Urothelium cell line (cell line): ENCODE data around the gene DLX5.
"Not testable (repeated sequence)": the region's sequence is repeated elsewhere in the genome, so short reads cannot be mapped to it uniquely, and the experiment has no call there.

Experiments used
- DNase-seq: peaks from one replicate; pipeline ENCODE4 v3.0.0; 2011; ENCODE audit warnings: low spot score, mixed read lengths
- FAIRE-seq: peaks from 2 replicates; lab custom pipeline; 2011; peaks lifted over from hg19 to GRCh38; lab: Jason Lieb, UNC

The DLX5 gene

DNA sequence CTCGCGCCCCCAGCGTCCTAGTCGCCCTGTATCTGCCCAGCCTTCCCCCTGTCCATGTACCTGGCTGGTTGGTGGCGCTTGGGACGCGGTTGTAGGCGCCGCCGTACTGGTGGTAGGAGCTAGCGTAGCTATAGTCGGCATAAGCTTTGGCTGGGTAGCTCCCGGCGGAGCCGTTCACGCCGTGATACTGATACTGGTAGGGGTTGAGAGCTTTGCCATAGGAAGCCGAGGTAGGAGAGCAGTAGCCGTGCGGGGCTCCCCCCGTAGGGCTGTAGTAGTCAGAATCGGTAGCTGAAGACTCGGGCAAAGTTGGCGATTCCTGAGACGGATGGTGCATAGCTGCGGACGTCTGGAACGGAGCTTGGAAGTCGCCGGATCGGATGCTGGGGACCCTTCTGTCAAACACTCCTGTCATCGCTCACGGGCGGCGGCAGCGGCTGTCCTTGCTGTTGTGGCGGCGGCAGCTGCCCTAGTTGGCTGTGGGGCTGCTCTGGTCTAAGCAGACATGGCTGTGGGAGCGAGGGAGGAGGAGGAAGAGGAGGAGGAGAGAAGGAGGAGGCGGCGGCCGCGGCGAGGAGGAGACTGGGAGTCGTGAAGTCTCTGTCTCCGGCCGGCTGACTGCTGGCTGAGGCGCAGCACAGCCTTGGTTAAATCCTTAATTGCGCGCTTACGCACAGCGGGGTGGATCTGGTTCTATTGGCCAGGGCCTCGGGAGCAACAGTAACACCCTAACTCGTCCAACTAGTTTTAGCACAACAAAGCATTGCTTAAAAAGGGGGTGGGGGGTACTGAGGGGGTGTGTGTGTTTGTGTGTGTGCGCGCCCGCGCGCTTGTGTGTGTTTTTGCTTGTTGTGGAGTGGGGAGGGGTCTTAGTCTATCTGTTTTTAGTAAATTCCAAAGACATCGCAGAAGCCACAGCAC lies at the start of gene DLX5:
Gene DLX5, minus strand, starts transcription at position 623 of the 921 bp plus-strand sequence. Its CDS starts 208 bp downstream, at position 415.
- DNase-seq (no peak), FAIRE-seq (no peak)

DNA sequence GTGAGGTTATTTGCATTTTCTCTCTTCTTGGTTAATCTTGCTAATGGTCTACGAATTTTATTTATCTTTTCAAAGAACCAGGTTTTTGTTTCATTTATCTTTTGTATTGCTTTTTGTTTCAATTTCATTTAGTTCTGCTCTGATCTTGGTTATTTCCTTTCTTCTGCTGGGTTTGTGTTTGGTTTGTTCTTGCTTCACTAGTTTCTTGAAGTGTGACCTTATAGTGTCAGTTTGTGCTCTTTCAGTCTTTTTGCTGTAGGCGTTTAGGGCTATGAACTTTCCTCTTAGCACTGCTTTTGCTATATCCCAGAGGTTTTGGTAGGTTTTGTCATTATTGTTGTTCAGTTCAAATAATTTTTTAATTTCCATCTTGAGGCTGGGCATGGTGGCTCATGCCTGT lies 47.4 kb upstream of the DLX5 start:
- DNase-seq, FAIRE-seq: not testable (repeated sequence)

DNA sequence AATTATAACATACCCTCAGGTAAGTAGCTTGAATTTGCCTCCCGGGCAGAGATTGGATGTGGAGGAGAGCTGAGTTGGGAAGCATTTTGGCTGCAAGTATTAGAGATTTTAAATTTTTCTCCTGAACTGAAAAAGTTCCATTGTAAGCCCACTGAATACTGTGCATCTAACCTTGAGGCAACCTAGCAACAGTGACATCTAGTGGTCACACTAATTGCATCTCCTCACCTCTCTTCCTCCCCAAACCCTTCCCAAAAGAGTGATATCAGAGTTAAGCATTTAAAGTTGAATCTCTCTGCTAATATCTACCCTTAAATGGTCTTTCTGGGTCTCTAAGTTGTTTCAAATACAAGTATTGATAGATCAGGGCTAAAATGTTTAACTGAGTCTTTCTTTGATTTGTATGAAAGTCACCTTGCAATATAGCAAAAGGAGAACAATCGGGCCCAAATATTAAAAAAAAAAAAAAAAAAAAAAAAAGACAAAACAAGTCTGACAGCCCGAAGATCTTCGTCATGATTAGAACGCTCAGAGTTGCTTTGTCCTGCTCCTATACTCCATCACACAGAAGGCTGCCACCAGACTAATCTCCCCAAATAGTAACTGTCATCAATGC lies 40.4 kb upstream of the DLX5 start:
- DNase-seq (peak; percentile 74), FAIRE-seq (peak; percentile 59)

DNA sequence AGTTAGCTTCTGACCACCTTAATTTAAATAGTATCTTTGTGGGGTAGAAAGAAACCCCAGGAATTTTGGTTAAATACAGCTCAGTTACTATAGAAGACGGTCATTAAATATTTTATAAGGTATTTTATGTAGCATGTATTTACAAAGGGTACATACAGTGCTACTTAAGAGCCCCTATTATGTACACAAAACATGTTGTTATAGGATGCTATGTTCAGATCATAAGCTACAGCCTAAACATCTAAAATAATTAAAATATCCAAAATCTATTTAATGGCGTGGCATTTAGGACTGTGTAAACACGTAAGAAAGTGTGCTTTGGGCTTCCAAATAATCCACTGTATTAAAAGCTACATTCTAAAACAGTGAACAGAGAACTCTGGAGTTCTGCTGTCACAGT lies 39.4 kb upstream of the DLX5 start:
- FAIRE-seq (no peak), DNase-seq (no peak)

DNA sequence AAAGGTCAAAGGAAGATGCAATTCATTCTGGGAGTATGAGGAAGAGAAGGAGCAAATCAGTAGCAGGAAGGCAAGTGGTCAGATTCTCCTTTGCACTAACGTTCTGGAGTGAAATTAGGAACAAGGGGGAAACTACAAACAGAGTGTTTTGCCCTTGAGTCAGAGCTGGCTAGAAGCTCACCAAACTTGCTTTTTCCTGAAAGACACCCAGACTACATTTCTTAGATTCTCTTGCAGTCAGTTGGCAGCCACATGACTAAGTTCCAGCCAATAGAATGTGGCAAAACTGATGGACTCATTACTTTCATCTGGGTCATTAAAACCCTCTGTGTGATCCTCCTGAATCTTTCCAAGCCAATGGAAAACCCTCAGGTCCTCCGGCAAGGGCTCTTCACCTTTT lies 18.6 kb upstream of the DLX5 start:
- no peak for FAIRE-seq
- DNase-seq = no peak

DNA sequence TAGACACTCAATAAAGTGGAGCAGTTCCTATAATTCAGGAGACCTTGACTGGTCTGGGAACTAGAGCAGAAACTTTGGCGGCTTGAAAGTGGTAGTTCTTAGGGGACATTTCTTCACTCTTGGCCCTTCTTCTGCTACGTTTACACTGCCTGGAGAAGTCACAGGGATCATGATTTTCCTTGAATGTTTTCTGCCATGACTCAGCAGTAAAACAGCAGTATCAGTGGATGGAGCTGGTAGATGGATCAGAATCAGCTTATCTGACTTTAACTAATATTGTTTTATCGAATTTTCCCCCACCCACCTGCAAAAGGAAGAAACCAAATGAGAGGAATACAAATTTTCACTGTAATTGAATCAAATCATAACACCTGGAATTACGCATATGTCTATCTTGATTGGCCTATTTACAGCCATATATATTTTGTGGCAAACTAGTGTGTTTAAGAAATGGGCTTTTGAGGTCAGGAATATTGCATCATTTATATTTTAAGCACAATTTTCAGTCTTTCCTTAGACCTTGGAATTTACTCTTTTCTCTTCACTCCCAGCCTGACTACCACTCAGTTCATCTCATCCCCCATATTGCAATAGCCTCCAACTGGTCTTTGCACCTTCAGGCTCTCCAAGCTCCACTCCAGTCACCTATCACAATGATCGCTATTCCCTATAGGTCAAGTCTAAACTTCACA lies 14.9 kb upstream of the DLX5 start:
- DNase-seq = no peak
- no peak for FAIRE-seq

DNA sequence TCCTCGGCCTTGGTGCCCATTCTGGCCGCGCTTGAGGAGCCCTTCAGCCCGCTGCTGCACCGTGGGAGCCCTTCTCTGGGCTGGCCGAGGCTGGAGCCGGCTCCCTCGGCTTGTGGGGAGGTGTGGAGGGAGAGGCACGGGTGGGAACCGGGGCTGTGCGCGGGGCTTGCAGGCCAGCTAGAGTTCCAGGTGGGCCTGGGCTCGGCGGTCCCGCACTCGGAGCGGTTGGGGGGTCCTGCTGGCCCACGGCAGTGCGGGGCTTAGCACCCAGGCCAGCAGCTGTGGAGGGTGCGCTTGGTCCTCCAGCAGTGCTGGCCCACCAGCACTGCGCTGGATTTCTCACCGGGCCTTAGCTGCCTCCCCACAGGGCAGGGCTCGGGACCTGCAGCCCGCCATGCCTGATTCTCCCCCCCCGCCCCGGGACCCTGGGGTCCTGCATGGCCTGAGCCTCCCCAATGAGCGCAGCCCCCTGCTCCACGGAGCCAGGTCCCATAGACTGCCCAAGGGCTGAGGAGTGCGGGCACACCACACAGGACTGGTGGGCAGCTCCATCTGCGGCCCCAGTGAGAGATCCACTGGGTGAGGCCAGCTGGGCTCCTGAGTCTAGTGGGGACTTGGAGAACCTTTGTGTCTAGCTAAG lies 9.7 kb upstream of the DLX5 start:
- not testable (repeated sequence) for DNase-seq, FAIRE-seq

DNA sequence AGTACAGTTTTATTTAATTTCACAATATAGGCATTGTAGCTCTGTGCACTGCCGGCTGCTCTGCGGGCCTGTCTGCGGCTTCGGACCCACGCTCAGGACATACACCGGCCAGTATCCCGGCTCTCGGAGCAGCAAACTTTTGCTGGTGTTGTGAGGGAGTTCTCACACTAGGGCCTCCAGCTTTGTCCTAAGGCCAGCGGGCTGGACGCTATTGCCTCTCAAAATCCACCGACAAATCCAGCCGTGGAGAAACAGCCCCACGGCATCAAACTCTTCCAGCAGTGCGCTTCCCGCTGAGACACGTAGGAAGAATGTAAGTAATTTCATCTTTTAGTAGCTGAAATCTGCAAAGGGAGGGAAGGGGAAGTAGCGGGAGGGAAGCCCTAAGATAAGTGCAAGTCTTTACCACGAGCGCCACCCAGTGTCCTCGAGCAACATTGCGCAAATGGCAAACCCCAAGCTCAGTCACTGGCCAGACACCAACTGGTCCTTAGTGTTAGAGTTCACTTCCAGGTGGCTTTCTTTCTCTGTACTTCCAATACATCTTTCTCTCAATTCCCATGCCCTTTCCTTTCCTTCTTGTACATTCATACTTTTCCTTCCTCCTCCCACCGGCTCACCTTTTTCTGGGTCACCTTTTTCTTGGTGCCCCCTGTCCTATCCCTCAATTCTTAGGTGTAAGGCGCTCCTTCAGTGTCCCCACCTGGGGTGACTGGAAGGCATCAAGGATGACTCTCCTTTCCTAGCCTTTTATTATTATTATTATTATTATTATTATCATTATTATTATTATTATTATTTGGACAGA lies 3.0 kb upstream of the DLX5 start:
- FAIRE-seq (peak; percentile 69), DNase-seq (peak; percentile 88)

DNA sequence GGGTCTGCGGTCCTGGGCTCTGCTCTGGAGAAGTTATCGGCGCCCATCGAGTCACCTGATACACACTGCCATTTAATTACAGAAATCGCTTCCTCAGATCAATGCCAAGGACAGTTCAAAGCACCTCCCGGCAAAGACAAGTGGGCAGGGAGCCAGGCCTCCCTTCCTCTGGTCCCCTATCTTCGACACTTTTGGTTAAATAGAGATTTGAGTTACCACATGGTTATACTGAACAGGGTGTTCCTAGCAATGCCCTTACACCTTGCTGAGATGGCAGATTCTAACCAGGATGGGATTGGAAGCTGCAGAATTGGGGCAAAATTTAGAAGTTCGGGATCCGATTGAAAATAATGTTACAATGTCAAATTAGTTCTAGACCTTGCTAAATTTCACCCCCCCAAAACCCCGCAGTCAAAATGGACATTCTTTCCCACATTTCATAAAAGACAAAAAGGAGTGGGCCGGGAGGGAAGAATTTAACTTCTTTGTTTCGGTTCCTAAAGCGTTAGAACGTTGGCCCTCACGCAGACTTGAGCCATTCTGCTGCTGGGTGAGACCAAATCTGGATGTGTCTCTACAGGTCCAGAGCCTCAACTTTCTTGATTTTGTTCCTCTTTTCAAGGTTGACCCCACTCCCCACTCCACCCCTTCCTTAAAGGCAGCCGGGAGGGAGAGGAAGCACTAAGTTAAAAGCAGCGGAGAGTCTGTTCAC lies 2.2 kb upstream of the DLX5 start:
- FAIRE-seq = peak; percentile 9

DNA sequence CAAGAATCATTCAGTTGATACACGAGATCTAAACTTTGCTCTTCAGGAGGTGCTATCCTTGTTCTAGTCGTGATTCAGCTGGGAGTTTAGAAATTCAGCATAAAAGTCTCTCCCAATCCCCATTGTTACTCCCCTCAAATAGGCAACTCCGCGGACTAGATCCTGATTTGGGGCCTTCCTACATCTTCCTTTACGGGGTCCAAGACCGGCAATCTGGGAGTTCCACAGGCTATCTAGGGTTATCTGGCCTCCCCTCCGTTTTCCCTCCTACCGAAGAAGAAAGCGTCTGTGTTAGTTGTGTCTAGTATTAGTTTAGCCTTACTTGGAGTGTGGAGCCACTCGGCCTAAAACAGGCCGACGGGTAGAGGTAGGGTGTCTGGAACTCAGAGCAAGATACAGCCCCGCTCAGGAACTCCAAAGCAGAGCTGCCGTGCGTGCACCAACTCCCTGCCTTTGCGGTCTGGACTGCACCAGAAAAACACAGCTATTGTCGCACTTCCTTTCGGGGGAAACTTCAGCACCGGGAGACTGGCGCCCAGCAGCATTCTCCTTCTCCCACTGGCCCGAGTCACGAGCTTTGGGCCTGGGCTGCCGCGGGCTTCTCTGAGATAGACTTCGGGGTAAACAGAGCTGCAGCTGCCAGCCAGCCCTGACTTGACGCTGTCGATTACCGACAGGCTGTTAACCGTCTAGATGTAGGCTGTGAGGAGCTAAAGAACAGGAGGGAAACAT lies 1.5 kb upstream of the DLX5 start:
- DNase-seq = no peak

More for the DNA sequence above, 2.2 kb upstream of the DLX5 start:
- no peak for DNase-seq

DNA sequence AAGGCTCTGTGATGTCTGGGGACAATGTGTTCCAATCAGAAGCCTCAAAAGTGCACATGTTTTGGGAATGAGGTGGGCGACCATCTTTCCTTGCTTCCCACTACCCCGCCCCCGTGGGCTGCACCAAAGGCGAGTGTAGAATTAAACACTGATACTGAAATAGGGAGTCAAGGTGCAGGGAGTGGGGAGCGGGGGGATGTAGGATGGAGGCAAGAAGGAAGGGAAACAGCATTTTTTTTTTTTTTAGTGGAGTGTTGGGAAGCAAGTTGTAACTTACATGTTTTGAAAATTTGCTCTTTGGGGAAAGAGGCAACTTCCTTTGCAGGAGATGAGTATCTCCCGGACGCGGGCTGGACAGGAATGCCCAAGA lies 484 bp upstream of the DLX5 start:
- FAIRE-seq (no peak), DNase-seq (no peak)

More for the DNA sequence above, 1.5 kb upstream of the DLX5 start:
- FAIRE-seq = no peak

DNA sequence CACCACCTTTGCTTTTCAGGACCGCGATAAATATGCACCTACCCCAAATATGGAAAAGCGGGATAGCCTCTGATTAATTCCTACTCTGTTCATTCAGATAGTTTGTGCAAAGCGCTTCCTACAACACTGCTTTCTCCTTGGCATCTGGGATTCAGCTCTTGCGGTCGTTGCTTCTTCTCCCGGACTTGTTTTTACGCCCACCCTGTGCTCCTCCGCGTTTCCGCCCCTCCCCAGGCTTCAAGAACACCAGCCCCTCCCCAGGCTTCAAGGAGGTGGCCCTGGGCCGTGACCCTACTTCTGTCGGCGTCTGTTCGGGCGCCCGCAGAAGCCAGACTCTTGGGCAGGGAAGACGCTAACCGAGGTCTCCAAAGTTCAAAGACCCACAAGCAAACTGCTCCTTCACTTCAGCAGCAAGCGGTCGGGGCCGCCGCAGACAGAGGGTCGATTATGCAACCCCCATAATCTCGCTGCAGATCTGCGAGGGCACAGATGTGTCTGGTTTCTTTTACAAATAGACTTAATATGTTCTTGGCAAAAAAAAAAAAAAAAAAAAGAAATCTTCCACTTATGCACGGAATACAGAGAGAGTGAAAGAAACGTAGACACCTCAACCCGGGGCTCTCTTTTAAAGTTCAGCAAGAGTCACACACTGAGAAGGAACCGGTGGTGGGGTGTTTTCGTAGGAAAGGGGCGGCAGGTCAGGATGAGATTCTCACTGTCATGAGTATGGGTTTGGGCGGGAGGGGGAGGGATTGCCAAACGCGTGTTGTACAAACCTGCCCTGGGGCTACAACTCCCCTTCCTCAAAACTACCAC lies 1.9 kb downstream of the DLX5 start:
- FAIRE-seq (no peak), DNase-seq (no peak)

DNA sequence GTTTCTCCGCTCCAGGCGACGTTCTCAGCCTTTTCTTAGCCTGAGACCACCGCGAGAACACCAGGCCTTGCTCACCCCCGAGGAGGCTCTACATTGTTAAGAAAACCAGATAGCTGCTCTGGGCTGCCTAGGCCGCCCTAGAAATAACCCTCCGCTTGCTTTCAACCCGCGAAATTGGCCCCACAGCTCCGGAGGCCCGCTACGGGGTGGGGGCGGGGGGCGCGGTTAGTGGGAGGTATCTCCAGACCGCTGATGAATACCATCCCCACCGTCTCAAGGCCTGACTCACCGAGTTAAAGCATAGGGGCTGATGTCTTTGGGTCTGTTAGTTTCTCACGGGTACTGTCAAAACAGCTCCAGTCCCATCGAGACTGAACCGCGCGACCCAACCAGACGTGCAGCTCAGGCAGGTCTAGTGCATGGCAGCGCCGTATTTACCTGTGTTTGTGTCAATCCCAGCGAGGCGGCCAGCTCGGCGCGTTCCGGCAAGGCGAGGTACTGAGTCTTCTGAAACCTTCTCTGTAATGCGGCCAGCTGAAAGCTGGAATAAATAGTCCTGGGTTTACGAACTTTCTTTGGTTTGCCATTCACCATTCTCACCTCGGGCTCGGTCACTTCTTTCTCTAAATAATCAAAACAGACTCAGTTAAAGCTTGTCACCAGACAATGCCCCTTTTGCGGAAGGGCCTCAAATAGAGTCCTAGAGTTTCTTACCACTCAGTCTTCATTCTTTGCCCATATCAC lies 2.7 kb downstream of the DLX5 start:
- DNase-seq = no peak
- no peak for FAIRE-seq

DNA sequence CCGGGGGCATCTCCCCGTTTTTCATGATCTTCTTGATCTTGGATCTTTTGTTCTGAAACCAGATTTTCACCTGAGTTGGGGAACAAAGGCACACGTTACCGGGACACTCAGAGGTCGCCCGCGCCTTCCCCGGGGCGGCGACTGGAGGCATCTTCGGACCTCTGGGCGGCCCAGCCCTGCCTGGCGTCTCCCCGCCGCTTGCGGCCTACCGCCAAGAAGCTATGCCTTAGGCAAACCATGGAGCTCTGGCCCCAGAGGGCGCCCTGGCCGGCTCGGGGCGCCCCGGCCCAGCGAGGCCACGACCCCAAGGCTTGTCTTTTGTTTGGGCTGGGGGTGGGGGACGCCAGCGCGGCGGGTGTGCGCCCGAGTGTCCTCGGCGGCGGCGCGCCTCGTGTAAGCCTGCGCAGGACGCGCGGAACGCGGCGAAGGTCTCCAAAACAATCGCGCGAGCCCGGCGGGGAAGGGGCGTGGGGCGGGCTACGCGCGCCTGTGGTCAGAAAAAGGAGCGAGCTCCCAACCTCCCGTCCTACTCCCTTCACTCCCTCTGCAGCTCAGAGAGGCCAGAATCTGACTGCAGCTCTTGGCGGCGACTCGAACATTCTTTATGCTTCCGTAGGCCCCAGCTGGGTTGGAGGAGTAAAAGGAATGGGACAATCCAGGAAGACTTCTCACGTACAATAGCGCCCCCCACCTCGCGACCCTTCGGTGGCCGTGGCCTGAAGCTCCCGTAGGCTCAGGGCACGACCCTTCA lies 3.5 kb downstream of the DLX5 start:
- FAIRE-seq = no peak

DNA sequence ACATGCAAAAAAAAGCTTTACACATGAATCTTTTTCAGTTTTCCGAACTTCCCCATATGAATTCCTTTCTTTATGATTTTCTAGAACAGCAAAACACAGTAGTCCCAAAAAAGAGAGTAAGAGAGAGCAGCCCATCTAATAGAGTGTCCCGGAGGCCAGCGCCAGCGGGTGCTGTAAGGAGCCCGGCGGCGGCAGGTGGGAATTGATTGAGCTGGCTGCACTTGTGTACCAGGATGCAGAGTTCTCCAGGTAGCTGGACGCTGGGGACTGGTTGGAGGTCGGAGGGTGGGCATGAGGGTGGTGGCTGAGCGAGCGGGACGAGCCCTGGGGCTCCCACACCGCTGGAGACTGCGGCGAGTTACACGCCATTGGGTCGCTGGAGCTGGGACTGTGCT lies 4.0 kb downstream of the DLX5 start:
- FAIRE-seq = no peak

More for the DNA sequence above, 3.5 kb downstream of the DLX5 start:
- no peak for DNase-seq

DNA sequence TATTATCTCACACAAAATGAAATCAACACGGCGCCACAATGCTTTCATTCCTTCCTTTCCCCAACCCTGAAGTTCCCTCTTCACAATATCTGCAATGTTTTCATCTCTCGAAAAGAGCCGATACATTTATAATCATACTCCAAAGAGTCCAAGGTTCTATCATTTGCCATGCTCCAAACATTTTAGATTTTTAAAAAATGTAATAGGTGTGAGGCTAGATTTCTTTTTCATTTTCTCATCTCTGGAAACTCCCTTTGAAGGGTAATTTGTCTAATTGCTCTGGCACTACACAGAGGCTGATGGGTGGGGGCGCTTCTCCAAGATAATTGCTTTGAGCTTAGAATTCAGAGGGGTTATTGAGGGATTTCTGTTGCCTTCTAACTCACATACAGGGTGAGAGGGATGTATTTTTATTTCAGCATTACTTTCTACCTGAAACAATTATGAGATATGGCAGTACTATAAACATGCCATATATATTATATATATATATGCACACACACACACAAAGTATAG lies 4.9 kb downstream of the DLX5 start:
- no peak for FAIRE-seq
- DNase-seq = no peak

More for the DNA sequence above, 4.0 kb downstream of the DLX5 start:
- DNase-seq = no peak
